ENCODE measurements around the gene OPA3. TPM values are rescaled to one million over a fixed set of nuclear protein-coding genes. Genes with fewer than 3 reads are reported as not detected.

OPA3 gene
- total and polyA plus RNA-seq, 2 experiments from 2014 or later, result 11.5 to 14.5 TPM

DNA sequence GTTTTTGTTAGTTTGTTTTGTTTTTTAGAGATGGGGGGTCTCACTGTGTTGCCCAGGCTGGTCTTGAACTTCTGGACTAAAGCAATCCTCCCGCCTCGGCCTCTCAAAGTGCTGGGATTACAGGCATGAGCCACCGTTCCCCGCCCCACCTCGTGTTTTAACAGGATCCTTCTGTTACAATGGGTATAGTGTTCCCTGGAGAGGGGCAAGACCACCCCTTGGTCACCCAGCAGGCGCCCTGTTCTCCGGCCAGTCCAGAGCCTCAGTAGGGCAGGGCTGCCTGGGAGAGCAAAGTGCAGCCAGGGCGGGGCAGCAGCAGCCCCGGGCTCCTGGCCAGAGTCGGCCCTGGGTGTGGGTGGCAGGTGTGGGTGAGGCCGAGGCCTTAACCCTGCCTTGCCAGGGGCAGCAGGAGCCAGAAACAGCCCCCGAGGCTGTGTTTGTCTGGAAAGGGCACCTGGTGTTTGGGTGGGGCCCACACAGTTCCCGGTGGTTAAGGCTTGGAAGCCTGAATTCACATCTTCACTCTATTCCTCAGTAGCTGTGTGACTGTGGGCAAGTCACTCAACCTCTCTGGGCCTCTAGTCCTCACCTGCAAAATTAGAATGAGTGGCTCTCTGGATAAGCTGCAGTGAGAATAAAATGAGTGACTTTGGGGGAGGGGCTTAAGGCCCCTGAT lies 70.1 kb downstream of the OPA3 start:
- Mint-ChIP-seq H3K27ac (no peak overlapping the region), H3K36me3 (ENCODE audit: low read depth) (peaks cover 30% of the 10 kb centered on the region), H3K27me3 (ENCODE audit: insufficient read depth, low read depth, poor library complexity) (peaks cover 2% of the 10 kb centered on the region), H3K9me3 (no peaks in the 10 kb centered on the region; the same call in 2 of the 3 replicates), H3K4me1 (peaks cover 16% of the 10 kb centered on the region), H3K4me3 (no peak overlapping the region)
- no peak overlapping the region for H3K4me2 ChIP-seq
- no peaks in the 10 kb centered on the region for H3K27me3 ChIP-seq (ENCODE audit: insufficient read depth)
- H2AFZ ChIP-seq, result no peak overlapping the region
- TF ChIP-seq EZH2phosphoT487 (IDR thresholded peaks at IDR 0.05; ENCODE audit: unreplicated experiment) (no peak), ZNF114 (CRISPR knock-in tag; IDR thresholded peaks at IDR 0.05) (no peak), STAT1 (IDR thresholded peaks at IDR 0.05; ENCODE audit: unreplicated experiment) (no peak), JUNB (IDR thresholded peaks at IDR 0.05; ENCODE audit: unreplicated experiment) (no peak)
- TF ChIP-seq, protein P1, sequence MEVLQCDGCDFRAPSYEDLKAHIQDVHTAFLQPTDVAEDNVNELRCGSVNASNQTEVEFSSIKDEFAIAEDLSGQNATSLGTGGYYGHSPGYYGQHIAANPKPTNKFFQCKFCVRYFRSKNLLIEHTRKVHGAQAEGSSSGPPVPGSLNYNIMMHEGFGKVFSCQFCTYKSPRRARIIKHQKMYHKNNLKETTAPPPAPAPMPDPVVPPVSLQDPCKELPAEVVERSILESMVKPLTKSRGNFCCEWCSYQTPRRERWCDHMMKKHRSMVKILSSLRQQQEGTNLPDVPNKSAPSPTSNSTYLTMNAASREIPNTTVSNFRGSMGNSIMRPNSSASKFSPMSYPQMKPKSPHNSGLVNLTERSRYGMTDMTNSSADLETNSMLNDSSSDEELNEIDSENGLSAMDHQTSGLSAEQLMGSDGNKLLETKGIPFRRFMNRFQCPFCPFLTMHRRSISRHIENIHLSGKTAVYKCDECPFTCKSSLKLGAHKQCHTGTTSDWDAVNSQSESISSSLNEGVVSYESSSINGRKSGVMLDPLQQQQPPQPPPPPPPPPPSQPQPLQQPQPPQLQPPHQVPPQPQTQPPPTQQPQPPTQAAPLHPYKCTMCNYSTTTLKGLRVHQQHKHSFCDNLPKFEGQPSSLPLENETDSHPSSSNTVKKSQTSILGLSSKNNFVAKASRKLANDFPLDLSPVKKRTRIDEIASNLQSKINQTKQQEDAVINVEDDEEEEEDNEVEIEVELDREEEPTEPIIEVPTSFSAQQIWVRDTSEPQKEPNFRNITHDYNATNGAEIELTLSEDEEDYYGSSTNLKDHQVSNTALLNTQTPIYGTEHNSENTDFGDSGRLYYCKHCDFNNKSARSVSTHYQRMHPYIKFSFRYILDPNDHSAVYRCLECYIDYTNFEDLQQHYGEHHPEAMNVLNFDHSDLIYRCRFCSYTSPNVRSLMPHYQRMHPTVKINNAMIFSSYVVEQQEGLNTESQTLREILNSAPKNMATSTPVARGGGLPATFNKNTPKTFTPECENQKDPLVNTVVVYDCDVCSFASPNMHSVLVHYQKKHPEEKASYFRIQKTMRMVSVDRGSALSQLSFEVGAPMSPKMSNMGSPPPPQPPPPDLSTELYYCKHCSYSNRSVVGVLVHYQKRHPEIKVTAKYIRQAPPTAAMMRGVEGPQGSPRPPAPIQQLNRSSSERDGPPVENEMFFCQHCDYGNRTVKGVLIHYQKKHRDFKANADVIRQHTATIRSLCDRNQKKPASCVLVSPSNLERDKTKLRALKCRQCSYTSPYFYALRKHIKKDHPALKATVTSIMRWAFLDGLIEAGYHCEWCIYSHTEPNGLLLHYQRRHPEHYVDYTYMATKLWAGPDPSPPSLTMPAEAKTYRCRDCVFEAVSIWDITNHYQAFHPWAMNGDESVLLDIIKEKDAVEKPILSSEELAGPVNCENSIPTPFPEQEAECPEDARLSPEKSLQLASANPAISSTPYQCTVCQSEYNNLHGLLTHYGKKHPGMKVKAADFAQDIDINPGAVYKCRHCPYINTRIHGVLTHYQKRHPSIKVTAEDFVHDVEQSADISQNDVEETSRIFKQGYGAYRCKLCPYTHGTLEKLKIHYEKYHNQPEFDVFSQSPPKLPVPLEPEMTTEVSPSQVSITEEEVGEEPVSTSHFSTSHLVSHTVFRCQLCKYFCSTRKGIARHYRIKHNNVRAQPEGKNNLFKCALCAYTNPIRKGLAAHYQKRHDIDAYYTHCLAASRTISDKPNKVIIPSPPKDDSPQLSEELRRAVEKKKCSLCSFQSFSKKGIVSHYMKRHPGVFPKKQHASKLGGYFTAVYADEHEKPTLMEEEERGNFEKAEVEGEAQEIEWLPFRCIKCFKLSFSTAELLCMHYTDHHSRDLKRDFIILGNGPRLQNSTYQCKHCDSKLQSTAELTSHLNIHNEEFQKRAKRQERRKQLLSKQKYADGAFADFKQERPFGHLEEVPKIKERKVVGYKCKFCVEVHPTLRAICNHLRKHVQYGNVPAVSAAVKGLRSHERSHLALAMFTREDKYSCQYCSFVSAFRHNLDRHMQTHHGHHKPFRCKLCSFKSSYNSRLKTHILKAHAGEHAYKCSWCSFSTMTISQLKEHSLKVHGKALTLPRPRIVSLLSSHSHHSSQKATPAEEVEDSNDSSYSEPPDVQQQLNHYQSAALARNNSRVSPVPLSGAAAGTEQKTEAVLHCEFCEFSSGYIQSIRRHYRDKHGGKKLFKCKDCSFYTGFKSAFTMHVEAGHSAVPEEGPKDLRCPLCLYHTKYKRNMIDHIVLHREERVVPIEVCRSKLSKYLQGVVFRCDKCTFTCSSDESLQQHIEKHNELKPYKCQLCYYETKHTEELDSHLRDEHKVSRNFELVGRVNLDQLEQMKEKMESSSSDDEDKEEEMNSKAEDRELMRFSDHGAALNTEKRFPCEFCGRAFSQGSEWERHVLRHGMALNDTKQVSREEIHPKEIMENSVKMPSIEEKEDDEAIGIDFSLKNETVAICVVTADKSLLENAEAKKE (CRISPR knock-in tag; IDR thresholded peaks at IDR 0.05), result no peak
- peaks cover 55% of the 10 kb centered on the region for H4K20me1 ChIP-seq (replicated peaks; ENCODE audit: insufficient read depth)
- H3K9me2 ChIP-seq (ENCODE audit: insufficient read depth), result no peaks in the 10 kb centered on the region
- no peak for DNase-seq (ENCODE audit: low spot score)
- no peak overlapping the region for H3K27ac ChIP-seq (ENCODE audit: low read depth)
- H3K79me2 ChIP-seq (replicated peaks; ENCODE audit: insufficient read depth), result peaks cover 83% of the 10 kb centered on the region
- peaks cover 7% of the 10 kb centered on the region for H3K36me3 ChIP-seq (ENCODE audit: insufficient read depth)
- no peak overlapping the region for H3K4me3 ChIP-seq
- H3F3A ChIP-seq (replicated peaks; ENCODE audit: low read depth), result peaks cover 4% of the 10 kb centered on the region; the same call in 1 of the 2 replicates
- no peak for ATAC-seq
- H3K4me1 ChIP-seq (ENCODE audit: insufficient read depth), result peaks cover 13% of the 10 kb centered on the region

Data from GM23338 (cell line).